Measurements from ENCODE around the gene SH3RF3.

- TF ChIP-seq POLR2AphosphoS5 (IDR thresholded peaks at IDR 0.05; ENCODE audit: low read depth, low read length) (no peak), POLR2A (IDR thresholded peaks at IDR 0.05; ENCODE audit: low read depth, low read length) (no peak)
Measured at GRCh38 chr2:109089602-109090300, 39.3 kb upstream of the SH3RF3 start.
